Measurements from ENCODE around the gene GATAD2B.

GATAD2B gene

DNA sequence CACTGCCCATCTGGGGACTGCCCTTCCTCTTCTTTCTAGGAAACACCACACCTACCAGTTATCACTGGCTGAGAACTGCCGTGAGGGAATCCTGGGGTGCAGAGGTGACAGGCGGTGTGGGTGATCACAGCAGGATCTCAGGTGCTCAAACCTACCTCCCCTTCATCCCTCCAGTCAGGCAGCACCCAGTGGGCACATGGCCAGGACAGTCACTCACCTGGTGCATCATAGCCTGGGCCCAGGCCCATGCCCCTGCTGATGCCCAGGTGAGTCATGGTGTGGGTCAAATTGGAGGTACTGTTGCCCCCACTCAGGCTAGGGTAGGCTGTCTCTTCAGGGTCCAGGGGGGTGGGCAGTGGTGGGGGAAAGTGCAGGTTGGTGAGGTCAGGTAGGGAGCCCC is 29.0 kb upstream of the GATAD2B start:
- no peak for DNase-seq (ENCODE audit: low spot score)

DNA sequence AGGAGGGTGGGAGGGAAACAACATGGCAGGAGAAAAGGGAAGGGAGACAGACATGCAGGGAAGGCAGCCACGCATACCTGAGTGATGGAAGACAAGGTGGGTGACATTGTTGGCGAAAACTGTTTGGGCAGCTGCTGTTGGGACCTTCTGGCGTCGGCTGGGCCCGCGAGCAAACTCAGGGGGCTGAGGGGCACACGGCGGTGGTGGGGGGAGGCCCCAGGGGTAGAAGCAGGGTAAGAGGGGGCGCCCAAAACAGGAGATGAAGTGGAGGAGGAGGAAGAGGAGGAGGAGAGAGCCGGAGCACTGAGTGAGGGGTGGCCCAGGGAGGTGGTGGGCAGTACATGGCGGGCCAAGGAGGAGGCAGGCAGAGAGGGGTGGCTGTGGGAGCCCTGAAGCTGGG is 28.4 kb upstream of the GATAD2B start:
- no peak for DNase-seq (ENCODE audit: low spot score)

DNA sequence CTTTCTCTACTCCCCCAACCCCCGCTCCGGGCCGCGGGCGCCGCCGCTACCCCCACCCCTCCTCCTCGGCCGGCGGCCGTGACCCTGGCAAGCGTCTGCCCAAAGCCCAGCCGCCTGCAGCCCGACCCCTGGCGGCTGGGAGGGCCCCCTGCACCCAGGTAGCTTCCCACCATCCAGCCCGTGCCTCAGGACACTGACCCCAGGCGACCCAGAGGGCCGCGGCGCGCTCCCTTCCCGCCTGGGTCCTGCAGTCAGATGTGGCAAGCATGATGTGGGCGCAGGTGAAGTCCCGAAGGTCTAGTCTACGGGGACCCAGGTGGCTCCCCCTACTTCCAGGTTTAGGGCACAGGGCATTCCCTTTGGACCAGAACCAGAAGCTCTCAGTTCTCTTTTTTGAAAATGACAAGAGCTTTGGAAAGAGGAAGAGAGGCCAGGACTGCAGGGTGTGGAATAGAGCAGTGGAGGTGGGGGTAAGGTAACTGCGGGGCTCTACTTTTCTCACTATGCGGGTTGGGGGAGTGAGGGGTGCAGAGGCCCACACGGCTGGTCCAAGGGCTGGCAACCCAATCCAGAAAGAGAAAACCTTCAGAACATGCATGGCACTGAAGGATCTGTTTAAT is 24.0 kb upstream of the GATAD2B start, which contains the start of gene DENND4B:
DENND4B (minus strand) TSS at position 97 of the 620 bp plus-strand sequence. CDS start 2,344 bp downstream, outside the sequence.
- peak; percentile 92 for DNase-seq (ENCODE audit: low spot score)

DNA sequence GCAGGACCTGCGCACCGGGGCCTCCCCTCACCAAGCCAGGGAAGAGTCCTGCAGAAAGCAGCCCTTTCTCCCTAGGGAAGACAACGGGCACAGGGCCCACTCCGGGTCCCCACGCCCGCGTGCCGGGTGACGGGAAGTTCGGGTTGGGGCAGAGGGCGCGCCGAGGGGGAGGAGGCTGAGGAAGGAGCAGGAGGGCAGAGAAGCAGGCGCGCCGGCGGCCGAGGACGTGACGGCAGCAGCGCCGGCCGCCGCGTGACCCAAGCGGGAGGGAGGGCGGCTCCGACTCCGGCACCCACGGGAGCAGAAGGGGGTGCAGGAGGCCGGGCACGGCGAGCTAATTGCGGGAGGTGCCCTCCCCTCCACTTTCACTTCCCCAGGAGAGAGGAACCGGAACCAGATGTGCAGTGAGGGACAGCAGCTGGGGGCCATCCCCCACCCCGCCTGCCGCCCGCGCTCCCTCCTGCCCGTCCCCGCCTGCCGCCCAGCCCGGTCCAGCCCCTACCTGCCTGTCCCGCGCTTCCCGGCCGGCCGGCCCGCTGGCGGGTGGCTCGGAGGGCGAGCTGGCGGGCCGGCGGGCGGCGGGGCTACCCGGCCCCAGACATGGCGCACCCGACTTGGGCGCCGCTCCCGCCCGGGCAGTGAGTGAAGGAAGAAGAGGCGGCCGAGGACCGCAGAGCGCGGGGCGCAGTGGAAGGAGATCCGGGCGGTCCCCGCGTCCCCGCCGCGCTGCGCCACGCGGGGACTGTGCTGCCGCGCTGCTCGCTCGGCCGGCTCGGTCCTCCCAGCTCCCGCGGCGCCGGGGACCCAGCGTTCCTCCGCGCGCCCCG is 23.2 kb upstream of the GATAD2B start:
- peak; percentile 82 for DNase-seq (ENCODE audit: low spot score)

DNA sequence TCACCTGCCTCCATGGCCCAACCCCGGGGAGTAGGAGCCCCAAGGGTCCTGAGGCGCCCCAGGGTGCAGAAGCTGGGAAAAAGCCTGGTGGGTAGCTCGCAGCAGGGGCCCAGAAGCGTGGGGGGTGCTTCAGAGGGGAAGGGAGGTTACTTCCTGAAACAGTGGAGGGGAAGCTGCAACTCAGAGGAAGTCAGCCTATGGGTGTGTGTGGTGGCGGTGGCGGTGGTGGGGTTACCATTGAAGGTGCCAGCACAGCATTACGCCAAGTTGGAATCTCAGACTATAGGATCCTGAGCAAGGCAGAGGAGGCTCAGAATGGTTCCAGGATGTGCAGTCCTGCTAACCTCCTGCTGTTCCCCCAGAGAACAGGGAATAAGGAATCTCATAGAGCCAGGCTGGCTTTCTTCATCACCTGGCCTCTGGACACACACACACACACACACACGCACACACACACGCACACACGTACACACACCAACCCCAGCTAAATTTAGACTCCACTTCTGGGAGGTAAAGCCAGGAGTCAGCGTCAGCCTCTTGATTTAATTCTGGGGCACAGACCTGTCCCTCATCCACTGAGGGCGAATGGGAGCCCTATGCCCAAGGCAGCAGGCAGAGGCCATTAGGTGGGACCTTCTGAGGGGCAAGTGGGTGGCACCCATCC is 22.5 kb upstream of the GATAD2B start:
- DNase-seq (ENCODE audit: low spot score) = no peak

DNA sequence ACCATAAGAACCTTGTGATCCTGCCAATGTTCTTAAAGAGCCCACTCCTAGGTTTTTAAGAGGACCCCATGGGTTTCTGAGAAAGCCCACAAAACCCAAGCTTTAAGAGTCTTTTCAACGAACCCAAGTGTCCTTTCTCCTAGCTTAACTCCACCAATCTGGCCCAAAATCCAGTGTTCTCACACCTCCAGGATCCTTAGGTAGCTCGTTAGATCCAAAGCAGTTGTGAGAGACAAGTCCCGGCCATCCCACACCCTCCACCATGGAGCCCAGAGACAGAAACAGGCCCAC is 22.0 kb upstream of the GATAD2B start:
- DNase-seq (ENCODE audit: low spot score) = no peak

DNA sequence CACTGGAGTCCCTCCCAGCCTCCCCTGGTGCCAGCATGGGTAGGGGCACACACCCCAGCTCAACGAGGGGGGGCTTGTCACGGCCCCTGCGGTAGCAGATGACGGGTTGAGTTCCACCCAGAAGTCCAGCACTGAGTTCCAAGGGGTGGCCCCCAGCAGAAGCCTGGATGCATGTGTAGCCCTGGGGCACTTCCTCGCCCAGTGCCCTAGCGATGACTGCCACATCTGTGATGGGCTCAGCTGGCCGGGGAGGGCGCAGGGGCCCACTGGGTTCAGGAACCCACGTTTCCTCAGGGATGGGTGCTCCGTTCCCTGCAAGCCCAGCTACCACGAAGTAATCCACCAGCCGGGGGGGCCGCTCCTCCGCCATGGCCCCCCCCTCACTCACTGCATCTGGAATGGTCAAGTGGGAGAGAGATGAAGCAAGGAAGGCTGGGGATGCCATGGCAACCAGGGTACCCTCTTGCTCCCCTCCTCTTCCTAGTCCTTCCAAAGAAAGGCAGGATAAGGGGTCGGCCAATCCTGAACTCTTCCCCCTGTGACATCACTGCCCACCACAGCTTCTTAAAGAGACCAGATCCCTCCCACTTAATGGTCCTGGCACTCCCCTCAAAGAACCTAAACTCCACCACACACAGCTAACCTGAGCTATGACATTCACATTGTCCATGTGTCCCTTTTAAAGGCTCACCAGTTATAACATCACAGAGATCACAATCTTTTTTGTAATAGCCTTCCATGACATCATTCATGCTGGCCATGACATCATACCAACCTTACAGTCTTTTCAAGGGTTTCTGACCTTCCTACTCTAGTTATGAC is 21.4 kb upstream of the GATAD2B start:
- no peak for DNase-seq (ENCODE audit: low spot score)

DNA sequence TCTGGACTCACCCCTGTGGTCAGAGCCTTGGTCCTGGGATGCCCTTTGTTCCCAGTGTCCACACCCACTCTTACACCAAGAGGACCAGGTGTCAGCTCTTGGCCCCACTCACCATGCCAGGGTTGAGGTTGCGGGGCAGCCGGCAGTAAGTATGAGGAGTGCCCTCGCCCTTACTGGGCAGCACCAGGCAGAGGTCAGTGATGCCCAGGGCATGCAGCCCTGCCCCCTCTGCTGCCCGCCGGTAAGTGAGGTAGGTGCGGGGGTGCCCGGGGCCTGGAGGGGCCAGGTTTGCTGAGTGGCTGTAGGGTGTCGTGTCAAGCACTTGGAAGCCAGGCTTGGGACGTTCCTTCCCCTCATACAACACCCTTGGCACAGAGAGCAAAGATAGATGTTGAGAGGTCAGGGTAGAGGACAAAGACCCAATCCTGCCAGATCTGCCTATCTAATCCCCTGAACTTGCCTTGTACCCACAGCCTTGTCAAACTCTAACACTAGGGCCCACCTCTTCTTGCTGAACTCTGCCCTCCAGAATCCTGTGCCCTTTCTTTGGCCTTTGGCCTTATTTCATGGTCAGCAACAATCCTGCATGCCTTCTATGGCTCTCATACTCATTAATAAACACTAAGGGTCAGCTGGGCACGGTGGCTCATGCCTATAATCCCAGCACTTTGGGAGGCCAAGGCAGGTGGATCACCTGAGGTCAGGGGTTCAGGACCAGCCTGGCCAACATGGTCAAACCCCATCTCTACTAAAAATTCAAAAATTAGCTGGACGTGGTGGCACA is 20.2 kb upstream of the GATAD2B start:
- no peak for DNase-seq (ENCODE audit: low spot score)

DNA sequence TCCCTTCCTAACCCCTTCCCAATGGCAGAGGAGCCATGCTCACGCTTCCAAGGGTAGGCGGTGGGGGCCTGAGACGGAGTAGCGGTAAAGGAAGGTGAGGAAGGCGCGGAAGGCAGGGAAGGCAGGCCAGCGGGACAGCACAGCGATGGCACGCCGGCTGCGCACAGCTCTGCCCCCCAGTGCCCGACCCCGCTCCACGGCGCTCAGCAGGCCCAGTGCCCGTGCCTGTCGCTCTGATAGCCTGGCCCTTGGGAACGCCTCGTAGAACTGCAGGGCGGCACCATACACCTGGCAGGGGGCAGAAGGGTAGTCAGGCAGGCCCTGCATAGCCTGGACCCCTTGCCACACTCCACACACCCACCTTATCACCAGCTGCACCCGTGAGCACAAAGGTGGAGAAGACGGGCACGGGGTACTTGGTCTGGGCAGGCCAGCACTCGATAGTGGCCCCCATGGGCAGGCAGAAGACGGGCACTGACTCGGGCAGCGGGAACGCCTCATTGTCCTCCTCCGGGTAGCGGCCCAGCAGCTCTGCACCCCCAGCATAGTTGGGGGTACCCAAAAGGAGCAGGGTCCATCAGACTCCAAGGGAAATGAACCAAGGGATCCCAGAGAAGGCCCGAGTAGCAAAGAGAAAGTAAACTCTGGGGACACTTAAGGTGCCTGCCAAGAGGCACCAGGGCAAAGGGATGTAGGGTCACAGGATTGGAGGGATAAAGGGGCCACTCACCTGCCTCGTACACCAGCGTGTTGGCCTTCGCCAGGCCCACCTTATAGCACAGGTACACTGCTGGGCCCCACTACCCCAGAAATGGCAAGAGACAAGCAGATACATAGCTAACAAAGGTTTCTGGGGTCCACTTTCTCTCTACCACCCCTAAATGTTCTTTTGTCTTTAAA is 19.3 kb upstream of the GATAD2B start:
- DNase-seq (ENCODE audit: low spot score) = no peak

DNA sequence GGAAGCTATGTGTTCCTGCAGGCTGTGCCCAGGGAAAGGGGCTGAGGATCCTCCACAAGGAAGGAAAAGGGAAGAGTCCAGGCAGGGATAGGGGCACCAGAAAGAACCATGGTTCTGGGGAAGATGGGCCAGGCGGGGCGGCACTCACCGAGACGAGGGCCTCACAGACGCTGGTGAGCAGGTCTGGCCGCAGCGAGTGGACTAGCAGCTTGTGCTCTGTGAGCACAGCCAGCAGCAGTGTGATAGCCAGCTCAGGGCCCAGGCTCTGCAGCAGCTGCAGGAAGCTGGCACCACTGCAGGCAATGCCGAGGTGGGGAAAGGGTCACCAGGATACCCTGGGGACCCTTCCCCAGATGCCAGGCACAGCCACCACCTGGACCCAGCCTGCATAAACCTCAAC is 18.0 kb upstream of the GATAD2B start:
- no peak for DNase-seq (ENCODE audit: low spot score)

DNA sequence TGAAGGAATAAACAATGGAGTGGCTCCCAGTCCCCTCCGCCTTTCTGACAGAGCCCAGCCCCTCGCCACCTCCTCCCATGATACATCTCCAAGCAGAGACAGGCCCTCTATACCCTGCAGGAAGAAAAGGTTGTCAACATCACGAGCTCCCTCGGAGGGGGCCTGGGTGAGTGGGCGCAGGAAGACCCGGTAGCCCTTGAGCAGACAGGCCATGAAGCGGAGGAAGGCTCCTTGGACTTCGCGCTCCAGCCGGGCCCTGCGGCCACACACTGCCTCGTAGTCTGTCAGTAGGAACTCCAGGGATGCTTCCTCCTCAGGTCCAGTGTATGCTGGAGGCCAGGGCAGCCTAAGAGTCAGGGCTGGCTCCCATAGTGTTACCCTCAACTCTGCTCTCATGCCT is 16.7 kb upstream of the GATAD2B start:
- no peak for DNase-seq (ENCODE audit: low spot score)

DNA sequence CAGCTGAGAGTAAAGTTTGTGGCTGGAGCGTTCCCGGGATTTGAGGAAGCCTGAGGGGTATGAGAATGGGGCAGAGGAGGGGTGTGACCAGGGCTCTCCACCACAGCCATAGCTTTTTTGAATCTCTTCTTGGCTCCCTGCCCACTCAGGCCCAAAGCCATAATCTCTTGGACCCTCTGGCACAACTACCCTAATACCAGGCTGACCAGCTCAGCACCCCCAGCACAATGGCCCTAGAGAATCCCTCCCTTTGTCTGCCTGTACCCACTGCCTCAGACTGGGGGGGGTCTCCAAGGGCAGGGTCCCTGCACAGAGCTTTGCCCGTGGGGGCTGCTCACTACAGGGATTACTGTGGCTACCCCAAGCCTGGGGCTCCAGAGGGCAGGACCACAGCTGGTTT is 16.2 kb upstream of the GATAD2B start:
- DNase-seq (ENCODE audit: low spot score) = no peak

DNA sequence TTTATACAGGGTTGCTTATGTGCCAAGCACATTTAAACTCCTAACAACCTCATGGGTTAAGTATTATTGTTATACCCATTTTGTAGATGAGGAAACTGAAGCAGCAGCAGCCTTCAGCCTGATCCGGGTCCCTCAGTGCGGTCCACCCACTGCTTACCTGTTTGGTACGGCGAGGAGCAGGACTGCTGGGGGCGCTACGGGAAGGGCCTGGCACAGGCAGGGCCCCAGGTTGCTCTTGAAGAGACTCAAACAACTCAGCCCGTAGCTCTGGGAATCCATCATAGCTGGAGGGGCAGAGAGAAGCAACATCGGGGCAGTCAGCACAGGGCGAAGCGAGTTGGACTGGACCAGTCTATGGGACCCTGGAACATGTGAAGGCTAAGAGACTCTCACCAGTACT is 14.6 kb upstream of the GATAD2B start:
- peak; percentile 47 for DNase-seq (ENCODE audit: low spot score)

DNA sequence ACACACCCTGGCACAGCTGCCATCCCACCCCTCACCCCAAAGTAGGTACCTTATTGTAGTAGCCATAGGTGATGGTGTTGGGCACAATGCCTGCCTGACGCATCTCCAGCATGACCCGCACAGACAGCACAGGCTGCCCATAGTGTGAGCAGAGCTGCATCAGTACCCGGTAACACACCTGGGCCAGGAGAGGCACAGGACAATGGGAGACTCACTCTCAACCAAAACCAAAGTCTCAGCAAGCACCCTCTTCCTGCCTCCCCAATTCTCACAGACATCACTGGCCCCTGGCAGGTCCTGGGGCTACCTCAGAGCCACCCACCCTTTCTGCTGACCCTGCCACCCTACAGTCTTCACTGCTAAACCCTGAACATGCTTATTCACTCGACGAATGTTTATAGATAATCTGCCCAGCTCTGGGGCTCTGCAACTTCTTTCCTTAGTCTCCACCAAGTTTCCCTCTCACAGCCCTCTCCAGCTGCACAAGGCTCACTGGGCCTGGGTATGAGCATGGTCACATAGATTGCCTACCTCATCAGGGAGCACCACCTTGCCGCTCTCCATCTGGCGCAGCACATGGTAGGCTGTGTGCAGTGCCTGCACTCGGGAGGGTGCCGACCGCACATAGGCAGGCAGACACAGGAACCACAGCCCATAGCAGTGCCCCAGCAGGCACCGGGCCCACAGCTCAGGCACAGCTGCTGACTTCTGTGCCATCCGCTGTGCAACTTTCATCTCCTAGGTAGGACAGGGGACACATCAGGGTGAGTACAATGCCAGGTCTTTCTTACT is 13.4 kb upstream of the GATAD2B start:
- DNase-seq (ENCODE audit: low spot score) = peak; percentile 23

DNA sequence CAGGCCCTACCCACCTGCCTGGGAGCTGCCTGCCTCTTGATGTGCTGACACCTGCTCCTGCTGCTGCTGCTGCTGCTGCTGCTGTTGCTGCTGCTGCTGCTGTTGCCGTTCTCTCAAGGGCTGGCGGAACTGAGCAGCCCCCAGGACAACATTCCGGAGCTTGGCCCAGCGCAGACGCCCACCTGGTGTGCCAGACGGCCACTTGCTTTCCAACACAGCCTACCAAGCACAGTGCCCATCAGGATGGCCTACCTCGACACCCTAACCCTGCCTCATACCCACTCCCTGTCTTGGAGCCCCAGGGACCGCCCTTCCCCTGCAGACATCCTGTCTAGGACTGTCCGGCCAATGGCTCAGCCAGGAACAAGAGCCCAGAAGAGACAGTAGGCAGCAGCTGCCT is 12.0 kb upstream of the GATAD2B start:
- peak; percentile 38 for DNase-seq (ENCODE audit: low spot score)

DNA sequence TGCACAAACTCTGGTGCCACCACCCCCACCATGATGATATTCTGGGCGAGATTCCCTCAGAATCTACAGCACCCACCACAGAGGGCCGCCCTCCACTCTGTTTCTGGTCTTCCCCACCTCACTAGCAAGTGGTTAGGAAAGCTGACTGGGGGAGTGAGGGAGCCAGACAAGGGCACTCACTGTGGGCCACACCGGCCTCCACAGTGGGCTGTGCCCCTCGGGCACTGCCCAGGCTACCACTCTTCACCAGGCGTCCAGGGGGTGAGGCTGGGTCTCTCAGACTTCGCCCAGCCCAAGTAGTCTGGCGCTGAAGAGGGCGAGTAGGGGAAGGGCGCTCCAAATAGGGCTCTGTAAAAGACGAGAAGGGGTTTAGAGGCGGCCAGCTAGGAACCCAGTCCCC is 11.2 kb upstream of the GATAD2B start:
- peak; percentile 38 for DNase-seq (ENCODE audit: low spot score)

DNA sequence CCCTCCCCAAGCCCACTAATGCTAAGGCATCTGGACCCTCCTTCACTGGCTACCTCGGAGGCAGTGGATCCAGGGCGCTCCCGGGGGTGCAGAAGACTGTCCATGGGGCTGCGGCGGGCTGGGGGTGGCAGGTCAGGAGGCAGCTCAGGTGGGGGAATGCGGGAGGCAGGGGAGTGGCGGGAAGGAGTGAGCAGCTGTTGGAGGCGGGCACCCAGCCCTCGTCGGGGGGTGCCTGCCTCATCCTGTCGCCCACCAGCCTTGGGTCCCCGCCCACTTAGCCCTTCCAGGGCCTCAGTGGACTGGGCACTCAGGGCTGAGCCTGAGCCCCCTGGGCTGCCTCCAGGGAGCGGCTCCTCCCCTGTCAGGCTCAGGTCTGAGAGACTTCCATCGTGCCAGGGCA is 10.7 kb upstream of the GATAD2B start:
- peak; percentile 61 for DNase-seq (ENCODE audit: low spot score)

DNA sequence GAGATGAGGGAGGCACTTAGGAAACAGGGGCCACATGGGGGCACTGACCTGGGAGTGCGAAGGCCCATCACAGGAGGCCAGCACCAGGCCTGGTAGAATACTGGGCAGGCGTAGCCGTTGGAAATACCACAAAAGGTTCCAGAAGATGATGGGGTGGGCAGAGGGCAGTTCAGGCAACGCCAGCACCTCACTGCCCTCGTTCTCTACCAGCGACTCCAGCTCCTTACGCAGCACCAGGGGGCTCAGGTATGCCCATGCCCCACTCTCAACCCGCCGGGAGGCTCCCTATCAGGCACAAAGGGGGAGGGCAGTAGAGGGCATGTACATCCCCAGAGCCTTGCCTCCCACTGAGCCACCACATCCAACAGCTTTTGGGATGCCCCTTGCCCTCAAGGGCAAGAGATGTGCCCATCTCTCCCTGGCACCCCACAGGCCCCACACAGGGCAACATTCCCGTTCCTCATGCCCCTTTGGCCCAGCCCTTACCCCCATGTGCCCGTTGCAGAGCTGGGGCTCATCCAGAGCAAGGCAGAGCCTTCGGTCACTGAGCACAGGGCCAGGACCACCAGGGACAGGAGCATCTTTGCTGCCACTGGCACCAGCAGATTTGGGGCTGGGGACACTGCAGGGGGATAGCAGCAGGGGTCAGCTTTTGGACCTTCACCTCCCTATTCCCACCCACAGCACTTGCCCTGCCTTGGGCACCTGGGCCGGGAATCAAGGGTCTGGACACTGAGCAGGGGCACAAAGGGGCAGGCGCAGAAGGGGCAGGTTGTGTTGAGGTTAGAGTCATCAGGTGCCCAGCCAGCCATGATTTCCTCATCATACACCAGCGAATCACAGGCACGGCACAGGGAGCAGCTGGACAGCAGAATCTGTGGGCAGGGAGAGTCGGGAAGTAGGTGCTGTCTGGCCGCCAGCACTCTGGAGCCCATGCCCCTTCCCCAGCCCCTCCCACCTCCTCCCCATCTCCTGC is 9.7 kb upstream of the GATAD2B start:
- DNase-seq (ENCODE audit: low spot score) = peak; percentile 57

All from left forelimb (tissue), 1 donor.